Measurements from ENCODE around the gene P2RX2. TPM values are rescaled to one million over a fixed set of nuclear protein-coding genes. Genes with fewer than 3 reads are reported as not detected.
"Not testable (repeated sequence)": the region's sequence is repeated elsewhere in the genome, so short reads cannot be mapped to it uniquely, and the experiment has no call there.

P2RX2 gene
- total RNA-seq, 1 donor from 2014 or later = 0.19 TPM

DNA sequence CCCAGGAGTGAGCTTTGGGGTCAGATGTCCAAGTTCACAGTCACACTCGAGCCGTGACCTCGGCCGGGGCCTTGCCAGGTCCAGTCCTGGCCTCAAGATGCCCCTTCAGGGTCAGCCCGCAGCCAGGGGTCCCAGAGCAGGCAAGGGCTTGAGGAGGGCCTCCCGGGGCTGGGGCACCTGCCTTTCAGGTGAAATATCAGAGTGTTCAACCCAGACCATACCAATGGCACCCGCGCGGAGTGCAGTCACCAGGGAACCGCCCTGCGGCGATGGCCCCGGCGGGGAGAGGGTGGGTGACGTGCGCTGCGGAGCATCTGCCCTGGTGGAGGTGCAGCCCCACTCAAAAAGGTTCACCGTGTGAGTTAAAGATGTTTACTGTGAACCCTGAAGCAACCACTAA lies 25.1 kb upstream of the P2RX2 start:
- H3K4me3 Mint-ChIP-seq (ENCODE audit: low read depth) = no peak overlapping the region
- no peaks in the 10 kb centered on the region for H3K9me3 Mint-ChIP-seq (ENCODE audit: low read depth)
- H3K27me3 Mint-ChIP-seq = peaks cover 69% of the 10 kb centered on the region
- no peak for DNase-seq (ENCODE audit: low spot score, unreplicated experiment)
- H3K4me1 Mint-ChIP-seq (ENCODE audit: low read depth) = peaks cover 6% of the 10 kb centered on the region
- H3K27ac Mint-ChIP-seq = no peak overlapping the region
- TF ChIP-seq, protein P1, sequence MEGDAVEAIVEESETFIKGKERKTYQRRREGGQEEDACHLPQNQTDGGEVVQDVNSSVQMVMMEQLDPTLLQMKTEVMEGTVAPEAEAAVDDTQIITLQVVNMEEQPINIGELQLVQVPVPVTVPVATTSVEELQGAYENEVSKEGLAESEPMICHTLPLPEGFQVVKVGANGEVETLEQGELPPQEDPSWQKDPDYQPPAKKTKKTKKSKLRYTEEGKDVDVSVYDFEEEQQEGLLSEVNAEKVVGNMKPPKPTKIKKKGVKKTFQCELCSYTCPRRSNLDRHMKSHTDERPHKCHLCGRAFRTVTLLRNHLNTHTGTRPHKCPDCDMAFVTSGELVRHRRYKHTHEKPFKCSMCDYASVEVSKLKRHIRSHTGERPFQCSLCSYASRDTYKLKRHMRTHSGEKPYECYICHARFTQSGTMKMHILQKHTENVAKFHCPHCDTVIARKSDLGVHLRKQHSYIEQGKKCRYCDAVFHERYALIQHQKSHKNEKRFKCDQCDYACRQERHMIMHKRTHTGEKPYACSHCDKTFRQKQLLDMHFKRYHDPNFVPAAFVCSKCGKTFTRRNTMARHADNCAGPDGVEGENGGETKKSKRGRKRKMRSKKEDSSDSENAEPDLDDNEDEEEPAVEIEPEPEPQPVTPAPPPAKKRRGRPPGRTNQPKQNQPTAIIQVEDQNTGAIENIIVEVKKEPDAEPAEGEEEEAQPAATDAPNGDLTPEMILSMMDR (IDR thresholded peaks at IDR 0.05; ENCODE audit: unreplicated experiment) = no peak
- no peaks in the 10 kb centered on the region for H3K36me3 Mint-ChIP-seq (ENCODE audit: insufficient read depth)

DNA sequence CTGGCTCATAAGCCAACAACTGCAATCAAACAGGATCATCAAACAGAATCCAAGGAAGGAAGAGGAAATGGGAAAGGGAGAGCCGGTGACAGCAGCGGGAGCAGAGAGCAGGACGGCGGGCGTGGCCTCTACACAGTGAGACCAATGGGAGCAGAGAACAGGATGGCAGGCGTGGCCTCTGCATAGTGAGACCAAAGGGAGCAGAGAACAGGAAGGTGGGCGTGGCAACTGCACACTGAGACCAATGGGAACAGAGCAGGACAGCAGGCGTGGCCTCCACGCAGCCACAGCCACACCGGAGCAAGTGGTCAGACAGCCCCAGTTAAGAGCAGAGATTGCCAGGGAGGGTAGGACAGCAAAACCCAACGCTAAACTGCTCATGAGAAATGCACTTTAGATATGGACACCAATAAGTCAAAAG lies 24.6 kb upstream of the P2RX2 start:
- Mint-ChIP-seq H3K27me3 (peaks cover 67% of the 10 kb centered on the region), H3K9me3 (ENCODE audit: low read depth) (no peaks in the 10 kb centered on the region), H3K36me3 (ENCODE audit: insufficient read depth) (no peaks in the 10 kb centered on the region), H3K4me1 (ENCODE audit: low read depth) (peaks cover 8% of the 10 kb centered on the region), H3K27ac (peak overlapping the region; percentile 6), H3K4me3 (ENCODE audit: low read depth) (no peak overlapping the region)
- TF ChIP-seq, protein P1 (IDR thresholded peaks at IDR 0.05; ENCODE audit: unreplicated experiment) = no peak
- DNase-seq (ENCODE audit: low spot score, unreplicated experiment) = peak; percentile 70

DNA sequence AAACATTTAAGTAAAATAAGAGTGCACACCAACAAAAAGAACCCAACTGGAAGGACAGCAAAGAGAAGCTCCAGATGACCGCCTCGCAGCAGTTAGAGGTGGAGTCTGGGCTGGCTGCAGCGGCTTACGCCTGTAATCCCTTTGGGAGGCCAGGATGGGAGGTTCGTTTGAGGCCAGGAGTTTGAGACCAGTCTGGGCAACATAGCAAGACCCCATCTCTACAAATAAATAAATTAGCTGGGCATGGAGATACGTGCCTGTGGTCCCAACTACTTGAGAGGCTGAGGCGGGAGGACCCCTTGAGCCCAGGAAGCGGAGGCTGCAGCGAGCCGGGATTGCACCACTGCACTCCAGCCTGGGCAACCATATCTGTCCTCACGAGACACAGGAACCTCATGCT lies 23.4 kb upstream of the P2RX2 start:
- TF ChIP-seq, protein P1 (IDR thresholded peaks at IDR 0.05; ENCODE audit: unreplicated experiment) = no peak
- H3K4me3 Mint-ChIP-seq (ENCODE audit: low read depth) = no peak overlapping the region
- peaks cover 66% of the 10 kb centered on the region for H3K27me3 Mint-ChIP-seq
- H3K27ac Mint-ChIP-seq = no peak overlapping the region
- peaks cover 8% of the 10 kb centered on the region for H3K4me1 Mint-ChIP-seq (ENCODE audit: low read depth)
- no peaks in the 10 kb centered on the region for H3K9me3 Mint-ChIP-seq (ENCODE audit: low read depth)
- H3K36me3 Mint-ChIP-seq (ENCODE audit: insufficient read depth) = no peaks in the 10 kb centered on the region
- no peak for DNase-seq (ENCODE audit: low spot score, unreplicated experiment)

DNA sequence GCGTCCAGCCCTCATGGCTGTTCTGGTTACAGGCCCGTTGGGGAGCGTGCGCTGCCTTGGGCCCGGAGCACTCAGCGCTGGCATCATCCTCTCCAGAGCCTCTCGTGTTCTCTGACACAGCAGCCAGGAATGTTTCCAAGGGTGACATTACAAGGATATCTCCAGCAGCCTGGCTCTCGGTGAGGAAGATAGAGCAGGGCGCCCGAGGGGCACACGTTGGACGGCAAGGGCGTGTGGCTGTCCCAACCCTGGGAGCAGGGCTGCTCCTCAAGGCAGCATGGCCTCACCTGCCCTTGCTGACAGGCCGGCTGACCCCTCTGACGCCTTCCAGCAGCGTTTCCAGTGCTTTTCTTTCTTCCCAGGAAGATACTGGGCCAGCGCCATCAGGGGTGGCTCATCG lies 22.6 kb upstream of the P2RX2 start:
- Mint-ChIP-seq H3K27ac (no peak overlapping the region), H3K27me3 (peaks cover 68% of the 10 kb centered on the region), H3K36me3 (ENCODE audit: insufficient read depth) (no peaks in the 10 kb centered on the region), H3K4me1 (ENCODE audit: low read depth) (peaks cover 8% of the 10 kb centered on the region), H3K9me3 (ENCODE audit: low read depth) (no peaks in the 10 kb centered on the region), H3K4me3 (ENCODE audit: low read depth) (peak overlapping the region; percentile 49)
- DNase-seq (ENCODE audit: low spot score, unreplicated experiment) = no peak
- TF ChIP-seq, protein P1 (IDR thresholded peaks at IDR 0.05; ENCODE audit: unreplicated experiment) = no peak

DNA sequence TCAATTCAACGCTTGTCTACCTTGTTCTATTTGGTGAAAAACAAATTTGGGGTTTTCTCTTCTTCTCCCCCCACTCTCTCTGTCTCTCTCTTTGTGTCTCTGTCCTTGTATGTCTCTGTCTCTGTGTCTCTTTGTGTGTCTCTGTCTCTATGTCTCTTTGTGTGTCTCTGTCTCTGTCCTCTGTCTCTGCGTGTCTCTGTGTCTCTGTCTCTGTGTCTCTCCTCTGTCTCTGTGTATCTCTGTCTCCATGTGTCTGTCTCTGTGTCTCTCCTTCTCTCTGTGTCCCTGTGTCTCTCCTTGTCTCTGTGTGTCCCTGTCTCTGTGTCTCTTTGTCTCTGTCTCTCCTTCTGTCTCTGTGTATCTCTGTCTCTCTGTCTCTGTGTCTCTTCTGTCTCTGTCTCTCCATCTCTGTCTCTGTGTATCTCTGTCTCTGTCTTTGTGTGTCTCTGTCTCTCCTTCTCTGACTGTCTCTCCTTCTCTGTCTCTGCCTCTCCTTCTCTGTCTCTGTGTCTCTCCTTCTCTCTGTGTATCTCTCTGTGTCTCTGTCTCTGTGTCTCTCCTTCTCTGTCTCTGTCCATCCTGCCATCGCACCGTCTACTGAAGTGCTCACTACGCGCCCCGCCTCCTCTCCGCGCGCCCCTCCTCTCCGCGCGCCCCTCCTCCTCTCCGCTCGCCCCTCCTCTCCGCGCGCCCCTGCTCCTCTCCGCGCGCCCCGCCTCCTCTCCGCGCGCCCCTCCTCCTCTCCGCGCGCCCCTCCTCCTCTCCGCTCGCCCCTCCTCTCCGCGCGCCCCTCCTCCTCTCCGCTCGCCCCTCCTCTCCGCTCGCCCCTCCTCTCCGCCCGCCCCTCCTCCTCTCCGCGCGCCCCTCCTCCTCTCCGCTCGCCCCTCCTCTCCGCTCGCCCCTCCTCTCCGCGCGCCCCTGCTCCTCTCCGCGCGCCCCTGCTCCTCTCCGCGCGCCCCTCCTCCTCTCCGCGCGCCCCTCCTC lies 21.0 kb upstream of the P2RX2 start:
- Mint-ChIP-seq H3K9me3 (ENCODE audit: low read depth) (no peaks in the 10 kb centered on the region), H3K27me3 (peaks cover 72% of the 10 kb centered on the region), H3K4me3 (ENCODE audit: low read depth) (peak overlapping the region; percentile 78), H3K4me1 (ENCODE audit: low read depth) (peaks cover 8% of the 10 kb centered on the region), H3K27ac (peak overlapping the region; percentile 93), H3K36me3 (ENCODE audit: insufficient read depth) (no peaks in the 10 kb centered on the region)
- TF ChIP-seq, protein P1 (IDR thresholded peaks at IDR 0.05; ENCODE audit: unreplicated experiment) = no peak
- DNase-seq (ENCODE audit: low spot score, unreplicated experiment) = no peak

DNA sequence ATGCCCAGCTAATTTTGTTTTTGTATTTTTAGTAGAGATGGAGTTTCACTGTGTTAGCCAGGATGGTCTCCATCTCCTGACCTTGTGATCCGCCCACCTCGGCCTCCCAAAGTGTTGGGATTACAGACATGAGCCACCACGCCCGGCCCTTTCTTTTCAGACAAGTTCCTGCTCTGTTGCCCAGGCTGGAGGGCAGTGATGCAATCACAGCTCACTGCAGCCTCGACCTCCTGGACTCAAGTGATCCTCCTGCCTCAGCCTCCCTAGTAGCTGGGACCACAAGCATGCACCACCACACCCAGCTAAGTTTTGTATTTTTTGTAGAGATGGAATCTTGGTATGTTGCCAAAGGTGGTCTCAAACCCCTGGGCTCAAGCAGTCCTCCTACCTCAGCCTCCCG lies 19.1 kb upstream of the P2RX2 start:
- peak overlapping the region; percentile 33 for H3K4me3 Mint-ChIP-seq (ENCODE audit: low read depth)
- H3K4me1 Mint-ChIP-seq (ENCODE audit: low read depth); H3K27ac Mint-ChIP-seq; H3K9me3 Mint-ChIP-seq (ENCODE audit: low read depth); DNase-seq (ENCODE audit: low spot score, unreplicated experiment); H3K36me3 Mint-ChIP-seq (ENCODE audit: insufficient read depth): not testable (repeated sequence)
- H3K27me3 Mint-ChIP-seq = peaks cover 65% of the 10 kb centered on the region
